ENCODE measurements around the gene CRYL1. TPM values are rescaled to one million over a fixed set of nuclear protein-coding genes. Genes with fewer than 3 reads are reported as not detected.
A peak's percentile ranks its signal among the peaks of the same experiment; 100 is the strongest.

The CRYL1 gene
- total RNA-seq, 1 donor from 2014 or later = 24.9 TPM

- Histone ChIP-seq H3K4me3 (no peak overlapping the region), H3K4me1 (no peaks in the 10 kb centered on the region), H3K36me3 (no peaks in the 10 kb centered on the region), H3K27me3 (ENCODE audit: low read depth) (peaks cover 3% of the 10 kb centered on the region), H3K27ac (no peak overlapping the region), H3K9me3 (no peaks in the 10 kb centered on the region)
- intact Hi-C loops (cut with DNase I) = no loop called here
- ATAC-seq (no peak), DNase-seq (no peak)
- TF ChIP-seq CTCF (IDR thresholded peaks at IDR 0.05) = no peak
Observed at GRCh38 chr13:20381401-20381800, 144.3 kb downstream of the CRYL1 start.

GRCh38 chr13:20378721-20379120 lies 146.9 kb downstream of the CRYL1 start:
- H3K27ac ChIP-seq = no peak overlapping the region
- DNase-seq (no peak), ATAC-seq (peak in 1 of 2 donors; percentile 23)
- peaks cover 3% of the 10 kb centered on the region for H3K27me3 ChIP-seq (ENCODE audit: low read depth)
- H3K4me3 ChIP-seq = no peak overlapping the region
- no peaks in the 10 kb centered on the region for H3K4me1 ChIP-seq
- H3K36me3 ChIP-seq = no peaks in the 10 kb centered on the region
- no peaks in the 10 kb centered on the region for H3K9me3 ChIP-seq
- TF ChIP-seq CTCF (IDR thresholded peaks at IDR 0.05) = no peak
- intact Hi-C loops (cut with DNase I) = no loop called here

GRCh38 chr13:20377720-20378119 lies 147.9 kb downstream of the CRYL1 start:
- intact Hi-C loops (cut with DNase I) = no loop called here
- H3K9me3 ChIP-seq = no peaks in the 10 kb centered on the region
- H3K36me3 ChIP-seq = no peaks in the 10 kb centered on the region
- peaks cover 3% of the 10 kb centered on the region for H3K27me3 ChIP-seq (ENCODE audit: low read depth)
- H3K4me1 ChIP-seq = no peaks in the 10 kb centered on the region
- no peak for DNase-seq
- no peak for TF ChIP-seq CTCF (IDR thresholded peaks at IDR 0.05)
- no peak overlapping the region for H3K27ac ChIP-seq
- no peak overlapping the region for H3K4me3 ChIP-seq
- no peak for ATAC-seq

- TF ChIP-seq CTCF (IDR thresholded peaks at IDR 0.05) = no peak
- H3K4me3 ChIP-seq = no peak overlapping the region
- peaks cover 3% of the 10 kb centered on the region for H3K27me3 ChIP-seq (ENCODE audit: low read depth)
- H3K27ac ChIP-seq = no peak overlapping the region
- intact Hi-C loops (cut with DNase I) = no loop called here
- H3K36me3 ChIP-seq = no peaks in the 10 kb centered on the region
- no peaks in the 10 kb centered on the region for H3K9me3 ChIP-seq
- ATAC-seq = no peak
- DNase-seq = no peak
- H3K4me1 ChIP-seq = no peaks in the 10 kb centered on the region
Observed at GRCh38 chr13:20375871-20376270, 149.8 kb downstream of the CRYL1 start.

- DNase-seq (no peak), ATAC-seq (no peak)
- H3K27ac ChIP-seq = no peak overlapping the region
- intact Hi-C loops (cut with DNase I) = no loop called here
- H3K4me1 ChIP-seq = no peaks in the 10 kb centered on the region
- no peaks in the 10 kb centered on the region for H3K27me3 ChIP-seq (ENCODE audit: low read depth)
- H3K9me3 ChIP-seq = no peaks in the 10 kb centered on the region
- no peak for TF ChIP-seq CTCF (IDR thresholded peaks at IDR 0.05)
- H3K36me3 ChIP-seq = no peaks in the 10 kb centered on the region
- H3K4me3 ChIP-seq = no peak overlapping the region
Observed at GRCh38 chr13:20373861-20374260, 151.8 kb downstream of the CRYL1 start.

- no peaks in the 10 kb centered on the region for H3K27me3 ChIP-seq (ENCODE audit: low read depth)
- no peaks in the 10 kb centered on the region for H3K9me3 ChIP-seq
- ATAC-seq (no peak), DNase-seq (no peak)
- H3K4me1 ChIP-seq = no peaks in the 10 kb centered on the region
- no peaks in the 10 kb centered on the region for H3K36me3 ChIP-seq
- H3K4me3 ChIP-seq = no peak overlapping the region
- intact Hi-C loops (cut with DNase I) = no loop called here
- no peak for TF ChIP-seq CTCF (IDR thresholded peaks at IDR 0.05)
- no peak overlapping the region for H3K27ac ChIP-seq
Observed at GRCh38 chr13:20371825-20372224, 153.8 kb downstream of the CRYL1 start.

All from lower lobe of right lung (tissue), 2 donors.